HEK293T (cell line): Measurements from ENCODE around the gene PHEX.

Experiments used
- ARNT ChIP-seq: fragments of 450-650 bp; IDR thresholded peaks from 2 replicates; pipeline ENCODE4 v1.6.1; 2017; ENCODE audit warnings: mild to moderate bottlenecking
- CTBP1 ChIP-seq: fragments of 450-650 bp; IDR thresholded peaks from 2 replicates; pipeline ENCODE4 v1.6.1; 2016; ENCODE audit warnings: borderline replicate concordance
- SP1 ChIP-seq: fragments of 450-650 bp; IDR thresholded peaks from 2 replicates; pipeline ENCODE4 v1.6.1; 2017
- TARDBP ChIP-seq: fragments of 450-650 bp; IDR thresholded peaks from 2 replicates; pipeline ENCODE4 v1.6.1; 2016
- TF ChIP-seq, protein P1 (sequence below): fragments of 450-650 bp; IDR thresholded peaks from 2 replicates; pipeline ENCODE4 v1.6.1; 2016

GRCh38 chrX:22109442-22109841 is 77.3 kb downstream of the PHEX start:
- TF ChIP-seq TARDBP (no peak), ARNT (no peak), CTBP1 (no peak), SP1 (no peak)
- TF ChIP-seq, protein P1, sequence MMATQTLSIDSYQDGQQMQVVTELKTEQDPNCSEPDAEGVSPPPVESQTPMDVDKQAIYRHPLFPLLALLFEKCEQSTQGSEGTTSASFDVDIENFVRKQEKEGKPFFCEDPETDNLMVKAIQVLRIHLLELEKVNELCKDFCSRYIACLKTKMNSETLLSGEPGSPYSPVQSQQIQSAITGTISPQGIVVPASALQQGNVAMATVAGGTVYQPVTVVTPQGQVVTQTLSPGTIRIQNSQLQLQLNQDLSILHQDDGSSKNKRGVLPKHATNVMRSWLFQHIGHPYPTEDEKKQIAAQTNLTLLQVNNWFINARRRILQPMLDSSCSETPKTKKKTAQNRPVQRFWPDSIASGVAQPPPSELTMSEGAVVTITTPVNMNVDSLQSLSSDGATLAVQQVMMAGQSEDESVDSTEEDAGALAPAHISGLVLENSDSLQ: no peak
